ENCODE measurements around the gene NMT1. TPM values are rescaled to one million over a fixed set of nuclear protein-coding genes. Genes with fewer than 3 reads are reported as not detected.

NMT1 gene
- total RNA-seq = 48.7 and 116 TPM in 2 replicates

DNA sequence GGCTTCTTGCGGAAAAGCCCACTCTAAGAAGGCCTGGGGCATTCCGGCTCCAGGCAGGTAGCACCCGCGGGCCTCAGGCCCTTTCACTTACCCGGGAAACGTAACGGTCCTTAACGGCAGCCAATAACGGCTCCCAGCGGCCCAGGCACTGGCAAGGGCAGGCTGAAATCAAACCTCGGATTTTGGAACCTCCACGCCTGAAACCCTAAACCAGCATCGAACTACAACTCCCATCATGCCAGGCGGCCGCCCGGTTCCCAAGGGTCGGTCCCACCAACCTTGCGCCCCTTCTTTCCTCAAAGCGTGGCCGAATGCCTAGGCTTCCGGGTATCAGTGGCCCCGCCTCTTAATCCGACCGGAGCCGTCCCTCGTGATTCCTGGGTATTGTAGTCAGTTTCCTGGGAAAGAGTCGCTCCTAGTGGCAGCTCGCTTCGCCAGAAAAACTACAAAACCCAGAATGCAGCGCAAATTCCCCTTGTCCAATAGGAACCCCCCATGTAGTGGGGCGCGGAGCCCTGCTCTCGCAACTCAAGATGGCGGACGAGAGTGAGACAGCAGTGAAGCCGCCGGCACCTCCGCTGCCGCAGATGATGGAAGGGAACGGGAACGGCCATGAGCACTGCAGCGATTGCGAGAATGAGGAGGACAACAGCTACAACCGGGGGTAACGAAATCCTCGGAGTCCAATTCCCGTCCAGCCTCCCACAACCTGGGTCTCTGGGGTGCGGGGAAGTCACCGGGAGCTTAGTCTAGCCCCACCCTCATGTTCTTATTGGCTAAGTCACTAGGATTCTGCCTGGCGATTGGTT, at the start of gene NMT1:
TSS of gene NMT1 (plus strand) at position 521 of the 809 bp plus-strand sequence. CDS start at position 534, 13 bp downstream.

GRCh38 chr17:45051060-45051719, 9.9 kb upstream of the NMT1 start, which contains the start of gene DCAKD:
DCAKD (minus strand) TSS chr17:45051632; CDS start chr17:45034885, 16,747 bp downstream.

GRCh38 chr17:45132320-45132571, 71.1 kb downstream of the NMT1 start, which contains the start of gene PLCD3:
PLCD3 (minus strand) TSS chr17:45132515; CDS start chr17:45132410, 105 bp downstream.

GRCh38 chr17:45135192-45135977, 74.3 kb downstream of the NMT1 start, which contains the start of gene ACBD4:
ACBD4 (plus strand) TSS chr17:45135687; CDS start chr17:45136145, 458 bp downstream.

DNA sequence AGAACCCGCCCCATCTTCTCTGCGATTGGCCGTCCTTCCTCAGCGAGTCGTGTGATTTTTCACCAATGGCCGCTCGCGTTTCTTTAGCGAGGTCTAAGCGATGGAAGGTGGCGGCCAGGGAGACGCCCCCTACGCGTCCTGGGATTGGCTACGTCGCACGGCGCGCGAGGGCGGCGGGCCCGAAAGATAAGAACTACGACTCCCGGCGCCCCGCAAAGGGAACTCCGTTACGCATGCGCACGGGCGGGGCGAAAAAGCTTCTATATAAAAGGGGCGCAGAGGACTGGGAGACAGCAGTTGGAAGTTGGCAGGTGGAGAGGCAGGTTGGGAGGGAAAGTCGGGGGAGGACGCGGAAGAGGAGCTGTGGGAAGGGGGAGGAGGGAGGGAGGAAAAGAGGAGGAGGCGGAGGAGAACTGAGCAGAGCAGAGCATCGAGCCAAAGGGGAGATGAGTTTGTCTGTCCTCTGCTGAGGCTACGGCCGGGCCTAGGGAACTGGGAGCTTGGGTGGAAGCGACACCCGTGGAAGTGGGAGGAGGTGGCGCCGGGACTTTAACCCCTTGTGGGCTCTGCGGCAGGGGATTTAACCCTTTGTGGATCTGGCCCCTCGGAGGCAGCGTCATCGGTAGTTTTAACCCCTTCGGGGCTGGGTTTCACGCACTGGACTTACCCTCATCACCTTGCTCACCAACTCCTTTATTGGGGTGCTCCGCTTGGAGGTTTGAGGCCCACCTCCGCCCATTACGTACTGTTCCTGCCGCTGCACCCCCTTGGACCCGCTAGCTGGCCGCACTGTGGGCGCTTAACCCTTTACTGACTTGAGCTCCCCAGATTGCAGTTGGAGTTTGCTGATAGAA, 87.3 kb downstream of the NMT1 start, which contains the start of gene HEXIM1:
TSS of gene HEXIM1 (plus strand) at position 293 of the 854 bp plus-strand sequence. CDS start 716 bp downstream, outside the sequence.

Other genes with a start within 250 kb of the NMT1 start
- 8.1 and 12.6 TPM in 2 replicates for gene GJC1, start 231.0 kb upstream of the NMT1 start, total RNA-seq
- not detected in 2 replicates for gene HIGD1B, start 213.4 kb upstream of the NMT1 start, total RNA-seq
- 144 and 266 TPM in 2 replicates for gene EFTUD2, start 161.9 kb upstream of the NMT1 start, total RNA-seq
- gene GFAP, start 145.8 kb upstream of the NMT1 start, total RNA-seq = 0.16 TPM in 1 of 2 replicates, not detected in the other
- gene KIF18B, start 113.5 kb upstream of the NMT1 start, total RNA-seq = 2.8 and 3.9 TPM in 2 replicates
- 0.31 TPM in 1 of 2 replicates, not detected in the other for gene C1QL1, start 93.0 kb upstream of the NMT1 start, total RNA-seq
- gene DCAKD, start 9.7 kb upstream of the NMT1 start, total RNA-seq = 17.2 and 30.6 TPM in 2 replicates
- 10.2 and 31.5 TPM in 2 replicates for gene PLCD3, start 71.2 kb downstream of the NMT1 start, total RNA-seq
- gene ACBD4, start 74.4 kb downstream of the NMT1 start, total RNA-seq = 2.6 and 3.9 TPM in 2 replicates
- gene HEXIM1, start 87.2 kb downstream of the NMT1 start, total RNA-seq = 5.8 and 8.6 TPM in 2 replicates
- gene HEXIM2, start 100.6 kb downstream of the NMT1 start, total RNA-seq = 3.3 and 4.4 TPM in 2 replicates
- 2.3 and 2.7 TPM in 2 replicates for gene FMNL1, start 160.6 kb downstream of the NMT1 start, total RNA-seq
- not detected in 2 replicates for gene SPATA32, start 200.8 kb downstream of the NMT1 start, total RNA-seq

All from bladder microvascular endothelial cell (primary cell).